BLaER1 (cell line): Measurements from ENCODE around the gene MAN1A1.

Experiments
- H3K27ac ChIP-seq: shearing (Covaris generic); formaldehyde crosslinking; 2 replicates; pipeline ENCODE4 v1.8.1; 2022
- H3K27me3 ChIP-seq: shearing (Covaris generic); formaldehyde crosslinking; 2 replicates; pipeline ENCODE4 v1.8.1; 2022
- H3K36me3 ChIP-seq: shearing (Covaris generic); formaldehyde crosslinking; 2 replicates; pipeline ENCODE4 v1.8.1; 2022
- H3K4me1 ChIP-seq: shearing (Covaris generic); formaldehyde crosslinking; 2 replicates; pipeline ENCODE4 v1.8.1; 2022
- H3K4me2 ChIP-seq: shearing (Covaris generic); formaldehyde crosslinking; 2 replicates; pipeline ENCODE4 v1.8.1; 2022
- H3K4me3 ChIP-seq: shearing (Covaris generic); formaldehyde crosslinking; 2 replicates; pipeline ENCODE4 v1.8.1; 2022
- H3K9ac ChIP-seq: shearing (Covaris generic); formaldehyde crosslinking; 2 replicates; pipeline ENCODE4 v1.8.1; 2022
- H3K9me3 ChIP-seq: shearing (Covaris generic); formaldehyde crosslinking; 2 replicates; pipeline ENCODE4 v1.8.1; 2022
- H4K20me1 ChIP-seq: shearing (Covaris generic); formaldehyde crosslinking; 2 replicates; pipeline ENCODE4 v1.8.1; 2022
- Cebpa-rat ChIP-seq: shearing (Covaris generic); IDR thresholded peaks from 2 replicates; pipeline ENCODE4 v1.8.1; 2022

MAN1A1 gene

GRCh38 chr6:119308991-119309657 is 40.4 kb downstream of the MAN1A1 start:
- peaks cover 20% of the 10 kb centered on the region for H3K4me1 ChIP-seq
- H3K4me2 ChIP-seq: peak overlapping the region; percentile 40; the same call in 1 of the 2 replicates
- H4K20me1 ChIP-seq: no peaks in the 10 kb centered on the region
- no peaks in the 10 kb centered on the region for H3K36me3 ChIP-seq
- no peaks in the 10 kb centered on the region for H3K9me3 ChIP-seq
- no peak overlapping the region for H3K4me3 ChIP-seq
- no peaks in the 10 kb centered on the region for H3K27me3 ChIP-seq
- no peak for TF ChIP-seq Cebpa-rat
- H3K27ac ChIP-seq: no peak overlapping the region
- H3K9ac ChIP-seq: no peak overlapping the region

- Histone ChIP-seq H3K4me1 (peaks cover 17% of the 10 kb centered on the region), H3K9ac (no peak overlapping the region), H4K20me1 (no peaks in the 10 kb centered on the region), H3K4me3 (no peak overlapping the region), H3K27ac (no peak overlapping the region), H3K4me2 (no peak overlapping the region), H3K36me3 (no peaks in the 10 kb centered on the region), H3K27me3 (no peaks in the 10 kb centered on the region), H3K9me3 (no peaks in the 10 kb centered on the region)
- TF ChIP-seq Cebpa-rat: no peak
Observed at GRCh38 chr6:119308048-119308570, 41.5 kb downstream of the MAN1A1 start.

GRCh38 chr6:119307056-119307455 is 42.5 kb downstream of the MAN1A1 start:
- H3K36me3 ChIP-seq: no peaks in the 10 kb centered on the region
- no peak overlapping the region for H3K9ac ChIP-seq
- H3K9me3 ChIP-seq: no peaks in the 10 kb centered on the region
- H3K4me1 ChIP-seq: peaks cover 11% of the 10 kb centered on the region
- no peak overlapping the region for H3K4me2 ChIP-seq
- H3K27ac ChIP-seq: no peak overlapping the region
- no peak for TF ChIP-seq Cebpa-rat
- no peaks in the 10 kb centered on the region for H4K20me1 ChIP-seq
- no peak overlapping the region for H3K4me3 ChIP-seq
- H3K27me3 ChIP-seq: no peaks in the 10 kb centered on the region

GRCh38 chr6:119306396-119306968 is 43.1 kb downstream of the MAN1A1 start:
- peaks cover 11% of the 10 kb centered on the region for H3K4me1 ChIP-seq
- no peaks in the 10 kb centered on the region for H3K27me3 ChIP-seq
- H3K4me2 ChIP-seq: no peak overlapping the region
- H3K9me3 ChIP-seq: no peaks in the 10 kb centered on the region
- no peak overlapping the region for H3K4me3 ChIP-seq
- H4K20me1 ChIP-seq: no peaks in the 10 kb centered on the region
- no peak overlapping the region for H3K9ac ChIP-seq
- no peaks in the 10 kb centered on the region for H3K36me3 ChIP-seq
- TF ChIP-seq Cebpa-rat: no peak
- H3K27ac ChIP-seq: no peak overlapping the region

GRCh38 chr6:119303164-119303887 is 46.2 kb downstream of the MAN1A1 start:
- H3K9me3 ChIP-seq: no peaks in the 10 kb centered on the region
- no peak overlapping the region for H3K4me2 ChIP-seq
- H3K27ac ChIP-seq: no peak overlapping the region
- H3K27me3 ChIP-seq: no peaks in the 10 kb centered on the region
- TF ChIP-seq Cebpa-rat: no peak
- H3K36me3 ChIP-seq: no peaks in the 10 kb centered on the region
- no peaks in the 10 kb centered on the region for H3K4me1 ChIP-seq
- H3K9ac ChIP-seq: no peak overlapping the region
- H3K4me3 ChIP-seq: no peak overlapping the region
- no peaks in the 10 kb centered on the region for H4K20me1 ChIP-seq

GRCh38 chr6:119301429-119301828 is 48.1 kb downstream of the MAN1A1 start:
- H3K36me3 ChIP-seq: no peaks in the 10 kb centered on the region
- H3K4me3 ChIP-seq: no peak overlapping the region
- no peak overlapping the region for H3K27ac ChIP-seq
- no peaks in the 10 kb centered on the region for H3K4me1 ChIP-seq
- no peaks in the 10 kb centered on the region for H3K27me3 ChIP-seq
- no peak overlapping the region for H3K9ac ChIP-seq
- no peaks in the 10 kb centered on the region for H4K20me1 ChIP-seq
- H3K9me3 ChIP-seq: no peaks in the 10 kb centered on the region
- H3K4me2 ChIP-seq: no peak overlapping the region
- no peak for TF ChIP-seq Cebpa-rat

GRCh38 chr6:119299694-119300093 is 49.9 kb downstream of the MAN1A1 start:
- no peak overlapping the region for H3K9ac ChIP-seq
- H3K27me3 ChIP-seq: no peaks in the 10 kb centered on the region
- no peak overlapping the region for H3K27ac ChIP-seq
- no peak overlapping the region for H3K4me2 ChIP-seq
- H3K9me3 ChIP-seq: no peaks in the 10 kb centered on the region
- TF ChIP-seq Cebpa-rat: no peak
- H3K36me3 ChIP-seq: no peaks in the 10 kb centered on the region
- no peaks in the 10 kb centered on the region for H4K20me1 ChIP-seq
- no peaks in the 10 kb centered on the region for H3K4me1 ChIP-seq
- no peak overlapping the region for H3K4me3 ChIP-seq

GRCh38 chr6:119297049-119297448 is 52.5 kb downstream of the MAN1A1 start:
- Histone ChIP-seq H3K9me3 (no peaks in the 10 kb centered on the region), H3K27ac (no peak overlapping the region), H3K36me3 (no peaks in the 10 kb centered on the region), H4K20me1 (no peaks in the 10 kb centered on the region), H3K9ac (no peak overlapping the region), H3K4me3 (no peak overlapping the region), H3K4me1 (no peaks in the 10 kb centered on the region), H3K4me2 (no peak overlapping the region), H3K27me3 (no peaks in the 10 kb centered on the region)
- TF ChIP-seq Cebpa-rat: no peak

- no peaks in the 10 kb centered on the region for H4K20me1 ChIP-seq
- no peak overlapping the region for H3K4me2 ChIP-seq
- TF ChIP-seq Cebpa-rat: no peak
- no peak overlapping the region for H3K4me3 ChIP-seq
- no peaks in the 10 kb centered on the region for H3K27me3 ChIP-seq
- H3K4me1 ChIP-seq: no peaks in the 10 kb centered on the region
- H3K9ac ChIP-seq: no peak overlapping the region
- H3K9me3 ChIP-seq: no peaks in the 10 kb centered on the region
- H3K27ac ChIP-seq: no peak overlapping the region
- H3K36me3 ChIP-seq: no peaks in the 10 kb centered on the region
Observed at GRCh38 chr6:119296036-119297035, 53.2 kb downstream of the MAN1A1 start.
